A673 (cell line): Measurements from ENCODE around the gene BMF. TPM values are rescaled to one million over a fixed set of nuclear protein-coding genes. Genes with fewer than 3 reads are reported as not detected.

Source experiments
- BruUV-seq: library from RNA; stranded (reverse); fragments of 400-500 nt; replicated peaks from 2 replicates; lab custom pipeline; 2021; lab: Mats Ljungman, UMichigan
- CTCF ChIA-PET: fragments of 300-600 bp; sonication (Branson Sonifier 250); formaldehyde crosslinking; loops from one replicate; lab custom pipeline; 2022; ENCODE audit warnings: antibody characterized with exemption; lab: Charles Lee
- POLR2A ChIA-PET: fragments of 300-600 bp; sonication (Branson Sonifier 250); formaldehyde crosslinking; loops from one replicate; lab custom pipeline; 2022; ENCODE audit warnings: antibody characterized with exemption; ENCODE audit not compliant: low non-redundant PET; lab: Charles Lee
- DNase-seq: peaks from one replicate; pipeline ENCODE4 v3.0.0-alpha.2; 2015; ENCODE audit warnings: low spot score
- H3K27ac ChIP-seq: fragments of 200-600 bp; sonication (generic); 2 replicates; pipeline ENCODE4 v1.5.1; 2016; ENCODE audit warnings: mixed run types, low read depth, mild to moderate bottlenecking, mixed read lengths, antibody characterized with exemption, low read length; ENCODE audit not compliant: poor library complexity, severe bottlenecking
- H3K27me3 ChIP-seq: fragments of 200-600 bp; sonication (generic); replicated peaks from 2 replicates; pipeline ENCODE4 v1.6.1; 2017; ENCODE audit warnings: mixed run types, low read depth, mild to moderate bottlenecking, mixed read lengths, antibody characterized with exemption, low read length; ENCODE audit not compliant: insufficient read depth, poor library complexity
- H3K36me3 ChIP-seq: fragments of 200-600 bp; sonication (generic); 2 replicates; pipeline ENCODE4 v1.6.1; 2016; ENCODE audit warnings: mixed run types, mild to moderate bottlenecking, mixed read lengths, antibody characterized with exemption, low read length; ENCODE audit not compliant: insufficient read depth, poor library complexity, severe bottlenecking
- H3K4me1 ChIP-seq: fragments of 200-600 bp; sonication (generic); 2 replicates; pipeline ENCODE4 v1.6.1; 2017; ENCODE audit warnings: mixed run types, mild to moderate bottlenecking, mixed read lengths, antibody characterized with exemption, low read length; ENCODE audit not compliant: insufficient read depth, poor library complexity, severe bottlenecking
- H3K4me3 ChIP-seq: fragments of 200-600 bp; sonication (generic); 2 replicates; pipeline ENCODE4 v1.5.1; 2016; ENCODE audit warnings: low read depth, mixed run types, mild to moderate bottlenecking, mixed read lengths, low read length; ENCODE audit not compliant: poor library complexity, severe bottlenecking
- H3K9me3 ChIP-seq: fragments of 200-600 bp; sonication (generic); 2 replicates; pipeline ENCODE4 v1.6.1; 2016; ENCODE audit warnings: mixed run types, low read depth, mild to moderate bottlenecking, mixed read lengths, antibody characterized with exemption, low read length; ENCODE audit not compliant: poor library complexity, severe bottlenecking
- EZH2 ChIP-seq: fragments of 200-600 bp; sonication (generic); IDR thresholded peaks from 2 replicates; pipeline ENCODE4 v1.6.1; 2017; ENCODE audit warnings: borderline replicate concordance, low read depth, mild to moderate bottlenecking, mixed read lengths, antibody characterized with exemption, low read length; ENCODE audit not compliant: poor library complexity, severe bottlenecking
- intact Hi-C: fragments of 100-400 bp; cut with micrococcal nuclease; formaldehyde crosslinking; loops from one replicate; pipeline ENCODE4 v1.10.0; 2022; ENCODE audit not compliant: unreplicated experiment
- total RNA-seq: library from RNA; stranded (reverse); gene quantifications from 2 replicates; pipeline ENCODE4 v1.2.3, GENCODE V29; 2021
- TF ChIP-seq, protein P1 (sequence below): fragments of 300-800, 200-600 bp; sonication (generic); conservative IDR thresholded peaks from 2 replicates; pipeline ENCODE4 v1.5.1; 2017; ENCODE audit warnings: low read depth, mild to moderate bottlenecking, antibody characterized with exemption, low read length, moderate library complexity, mixed read lengths

BMF gene
- total RNA-seq, 1 experiment from 2014 or later: 18.5 TPM

DNA sequence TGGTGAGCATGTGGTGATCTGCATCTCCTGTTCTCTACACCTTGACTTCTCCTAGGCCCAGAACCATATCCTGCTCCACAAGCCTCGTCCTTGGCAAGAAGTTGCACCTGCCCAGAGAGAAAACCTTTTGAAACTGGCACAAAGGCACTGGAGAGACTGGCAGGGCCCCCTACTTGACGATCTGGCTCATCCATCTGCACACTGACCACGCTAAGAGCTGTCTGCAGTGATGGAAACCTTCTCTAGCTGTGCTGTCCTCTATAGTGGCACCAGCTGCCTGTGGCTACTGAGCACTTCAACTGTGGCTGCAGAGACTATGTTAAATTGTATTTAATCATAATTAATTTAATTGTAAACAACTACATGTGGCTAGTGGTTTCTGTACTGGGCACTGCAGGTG, 43.5 kb downstream of the BMF start:
- BruUV-seq: no TSS peak

DNA sequence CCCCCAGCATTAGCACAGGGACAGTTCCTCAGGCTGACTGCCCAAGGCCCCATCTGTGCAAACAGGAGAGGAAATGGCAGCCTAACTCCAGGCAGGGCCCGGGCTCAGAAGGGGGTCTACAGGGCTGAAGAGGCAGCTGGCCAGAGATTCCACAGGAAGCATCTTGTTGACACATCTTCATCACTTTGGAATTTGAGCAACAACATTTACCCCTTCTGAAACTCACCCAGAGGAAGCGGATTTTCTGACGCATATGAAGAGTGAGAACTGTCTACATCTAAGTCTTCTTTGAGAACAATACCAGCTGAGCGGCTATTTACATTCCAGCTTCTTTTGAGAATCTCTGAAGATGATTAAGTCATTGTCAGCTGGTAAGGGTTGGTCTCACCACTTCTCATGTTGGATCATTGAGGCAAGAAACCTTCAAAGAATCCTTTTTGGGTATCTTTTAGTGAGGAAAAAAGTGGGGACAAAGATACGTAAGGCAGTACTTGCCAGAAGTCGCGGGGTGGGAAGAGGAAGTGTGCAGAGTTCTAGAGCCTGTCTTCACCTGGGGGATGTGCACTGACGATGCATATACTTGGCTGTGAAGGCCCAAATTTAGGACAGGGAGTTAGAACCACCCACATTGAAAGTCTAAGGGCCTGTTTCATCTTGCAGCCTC, 44.3 kb downstream of the BMF start:
- no TSS peak for BruUV-seq
- no peak for TF ChIP-seq EZH2
- TF ChIP-seq, protein P1, sequence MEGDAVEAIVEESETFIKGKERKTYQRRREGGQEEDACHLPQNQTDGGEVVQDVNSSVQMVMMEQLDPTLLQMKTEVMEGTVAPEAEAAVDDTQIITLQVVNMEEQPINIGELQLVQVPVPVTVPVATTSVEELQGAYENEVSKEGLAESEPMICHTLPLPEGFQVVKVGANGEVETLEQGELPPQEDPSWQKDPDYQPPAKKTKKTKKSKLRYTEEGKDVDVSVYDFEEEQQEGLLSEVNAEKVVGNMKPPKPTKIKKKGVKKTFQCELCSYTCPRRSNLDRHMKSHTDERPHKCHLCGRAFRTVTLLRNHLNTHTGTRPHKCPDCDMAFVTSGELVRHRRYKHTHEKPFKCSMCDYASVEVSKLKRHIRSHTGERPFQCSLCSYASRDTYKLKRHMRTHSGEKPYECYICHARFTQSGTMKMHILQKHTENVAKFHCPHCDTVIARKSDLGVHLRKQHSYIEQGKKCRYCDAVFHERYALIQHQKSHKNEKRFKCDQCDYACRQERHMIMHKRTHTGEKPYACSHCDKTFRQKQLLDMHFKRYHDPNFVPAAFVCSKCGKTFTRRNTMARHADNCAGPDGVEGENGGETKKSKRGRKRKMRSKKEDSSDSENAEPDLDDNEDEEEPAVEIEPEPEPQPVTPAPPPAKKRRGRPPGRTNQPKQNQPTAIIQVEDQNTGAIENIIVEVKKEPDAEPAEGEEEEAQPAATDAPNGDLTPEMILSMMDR: no peak
- H3K4me3 ChIP-seq: no peak overlapping the region
- H3K27ac ChIP-seq: peak overlapping the region; percentile 12
- H3K4me1 ChIP-seq: peaks cover 10% of the 10 kb centered on the region
- POLR2A ChIA-PET: no interaction called here
- H3K27me3 ChIP-seq: no peaks in the 10 kb centered on the region
- CTCF ChIA-PET: no interaction called here
- H3K36me3 ChIP-seq: no peaks in the 10 kb centered on the region
- H3K9me3 ChIP-seq: no peaks in the 10 kb centered on the region
- peak; percentile 69 for DNase-seq
- intact Hi-C loops: no loop called here

More for the DNA sequence above, 43.5 kb downstream of the BMF start:
- TF ChIP-seq, protein P1: no peak
- no peak for TF ChIP-seq EZH2
- H3K4me3 ChIP-seq: no peak overlapping the region
- CTCF ChIA-PET: no interaction called here
- DNase-seq: no peak
- no peak overlapping the region for H3K27ac ChIP-seq
- H3K9me3 ChIP-seq: no peaks in the 10 kb centered on the region
- no peaks in the 10 kb centered on the region for H3K27me3 ChIP-seq
- POLR2A ChIA-PET: no interaction called here
- no peaks in the 10 kb centered on the region for H3K36me3 ChIP-seq
- intact Hi-C loops: no loop called here
- peaks cover 18% of the 10 kb centered on the region for H3K4me1 ChIP-seq

DNA sequence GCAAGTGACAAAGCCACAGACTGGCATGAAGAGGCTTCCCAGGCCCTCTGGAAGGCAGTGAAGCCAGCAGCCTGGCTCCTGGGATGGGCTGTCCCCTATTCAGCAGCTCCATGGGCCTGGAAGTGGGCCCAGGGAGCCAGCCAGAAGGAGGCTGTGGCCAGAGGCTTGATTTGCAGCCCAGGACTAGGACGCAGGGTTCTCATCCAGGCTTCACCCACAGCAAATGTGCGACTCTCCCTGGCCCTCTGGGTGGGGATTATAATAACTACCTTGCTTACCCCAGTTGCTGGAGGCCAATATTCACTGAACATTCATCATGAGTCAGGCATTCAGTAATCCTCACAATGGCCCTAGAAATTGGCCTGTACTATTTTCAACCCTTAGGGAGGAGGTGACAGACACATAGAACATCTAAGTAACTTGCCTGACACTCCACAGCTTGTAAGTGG, 45.1 kb downstream of the BMF start:
- Histone ChIP-seq H3K36me3 (no peaks in the 10 kb centered on the region), H3K4me3 (no peak overlapping the region), H3K9me3 (no peaks in the 10 kb centered on the region), H3K27ac (no peak overlapping the region), H3K27me3 (no peaks in the 10 kb centered on the region), H3K4me1 (peaks cover 6% of the 10 kb centered on the region)
- no peak for TF ChIP-seq EZH2
- TF ChIP-seq, protein P1: no peak
- ChIA-PET CTCF (no interaction called here), POLR2A (no interaction called here)
- no TSS peak for BruUV-seq
- intact Hi-C loops: no loop called here
- no peak for DNase-seq
